HG03039 (cell line): ENCODE results near the gene TRIM63.

Source experiments
- ATAC-seq: cut with Tn5 transposase; IDR thresholded peaks from one replicate; pipeline ENCODE4 v1.9.1; 2021; ENCODE audit warnings: mild to moderate bottlenecking, moderate library complexity; ENCODE audit not compliant: unreplicated experiment

TRIM63 gene

GRCh38 chr1:26089125-26089524 is 21.7 kb upstream of the TRIM63 start:
- no peak for ATAC-seq

GRCh38 chr1:26084844-26085243 is 17.4 kb upstream of the TRIM63 start:
- ATAC-seq: no peak

- no peak for ATAC-seq
Measured at GRCh38 chr1:26084091-26084561, 16.7 kb upstream of the TRIM63 start.

GRCh38 chr1:26083208-26083607 is 15.8 kb upstream of the TRIM63 start:
- no peak for ATAC-seq

- no peak for ATAC-seq
Measured at GRCh38 chr1:26082020-26082350, 14.6 kb upstream of the TRIM63 start.

GRCh38 chr1:26081267-26082019 is 14.0 kb upstream of the TRIM63 start:
- no peak for ATAC-seq

GRCh38 chr1:26079960-26080814 is 12.8 kb upstream of the TRIM63 start:
- ATAC-seq: no peak

- no peak for ATAC-seq
Measured at GRCh38 chr1:26079178-26079563, 11.7 kb upstream of the TRIM63 start.

GRCh38 chr1:26078286-26079177 is 11.1 kb upstream of the TRIM63 start:
- ATAC-seq: no peak

- ATAC-seq: no peak
Measured at GRCh38 chr1:26077524-26077923, 10.1 kb upstream of the TRIM63 start.

GRCh38 chr1:26075421-26076144 is 8.2 kb upstream of the TRIM63 start:
- ATAC-seq: no peak

- no peak for ATAC-seq
Measured at GRCh38 chr1:26072305-26072704, 4.9 kb upstream of the TRIM63 start.

GRCh38 chr1:26070963-26071342 is 3.5 kb upstream of the TRIM63 start:
- no peak for ATAC-seq

GRCh38 chr1:26070296-26070962 is 3.0 kb upstream of the TRIM63 start:
- no peak for ATAC-seq

- no peak for ATAC-seq
Measured at GRCh38 chr1:26069941-26070295, 2.5 kb upstream of the TRIM63 start.

GRCh38 chr1:26066857-26067256 is 573 bp downstream of the TRIM63 start:
- ATAC-seq: no peak

- no peak for ATAC-seq
Measured at GRCh38 chr1:26066160-26066559, 1.3 kb downstream of the TRIM63 start.

GRCh38 chr1:26064553-26064952 is 2.9 kb downstream of the TRIM63 start:
- no peak for ATAC-seq

GRCh38 chr1:26060832-26061574 is 6.4 kb downstream of the TRIM63 start:
- ATAC-seq: no peak
